DOHH2 (cell line): ENCODE measurements around the gene MPRIP.

Experiments
- CTCF ChIP-seq: fragments of 200-600 bp; sonication (generic); IDR thresholded peaks from one replicate; pipeline ENCODE4 v1.5.1; 2014; ENCODE audit warnings: antibody characterized with exemption, mild to moderate bottlenecking, low read depth, low read length; ENCODE audit not compliant: poor library complexity, severe bottlenecking
- EZH2phosphoT487 ChIP-seq: fragments of 200-600 bp; sonication (generic); IDR thresholded peaks from 2 replicates; pipeline ENCODE4 v1.6.1; 2017; ENCODE audit warnings: borderline replicate concordance, mild to moderate bottlenecking, antibody characterized with exemption, low read length, moderate library complexity, mixed read lengths

- TF ChIP-seq CTCF: no peak
- no peak for TF ChIP-seq EZH2phosphoT487
Measured at GRCh38 chr17:17134957-17135333, 92.7 kb downstream of the MPRIP start.
